Pancreas (tissue), 10 donors: ENCODE results near the gene DUSP22. TPM values are rescaled to one million over a fixed set of nuclear protein-coding genes. Genes with fewer than 3 reads are reported as not detected.

ENCODE experiments used
- ATAC-seq, 4 donors: fragments of 200-7000 bp; cut with Tn5 transposase; one replicate each; pipeline versions ENCODE4 v1.8.0 to v1.9.1; 2020; ENCODE audit warnings: mild to moderate bottlenecking in 4 of 4, moderate library complexity in 4 of 4
- DNase-seq, 6 donors: peaks; one replicate each; pipeline ENCODE4 v3.0.0-alpha.2; 2020
- FAIRE-seq: peaks from 2 replicates; lab custom pipeline; 2012; peaks lifted over from hg19 to GRCh38; lab: Jason Lieb, UNC
- H3K27ac ChIP-seq, 4 donors: fragments of 200-600 bp; sonication (generic); 1 replicate in 3 of 4; 2 replicates in 1 of 4; pipeline versions ENCODE4 v1.5.0 to v1.8.0; 2020
- H3K27me3 ChIP-seq, 4 donors: fragments of 200-600 bp; one replicate each; pipeline ENCODE4 v1.8.0; 2021
- H3K36me3 ChIP-seq, 3 donors: fragments of 200-600 bp; sonication (generic) in 1 of 3; one replicate each; pipeline versions ENCODE4 v1.5.0 to v1.8.0; 2020 to 2021
- H3K4me1 ChIP-seq, 3 donors: fragments of 200-600 bp; one replicate each; pipeline ENCODE4 v1.8.0; 2021
- H3K4me3 ChIP-seq, 4 donors: fragments of 200-600 bp; sonication (generic) in 2 of 4; one replicate each; pipeline versions ENCODE4 v1.5.0 to v1.8.0; 2020 to 2021
- H3K9me3 ChIP-seq, 4 donors: fragments of 200-600 bp; one replicate each; pipeline ENCODE4 v1.8.0; 2021
- WGBS, 2 donors: extraction: QIAGEN DNeasy Blood & Tissue Kit; methylation state at CpG; one replicate each; pipeline ENCODE4 v1.1.7; 2013; 5-methylcytosine and 5-hydroxymethylcytosine counted together
- intact Hi-C, 3 donors: fragments of 100-400 bp; cut with DNase I; formaldehyde crosslinking; loops; one replicate each; pipeline versions ENCODE4 v1.11.1 to v1.14.2; 2022
- polyA plus RNA-seq, 2 donors: library from polyadenylated mRNA; stranded (reverse); fragments of 200-250 nt; gene quantifications; one replicate each; pipeline ENCODE4 v1.2.3, GENCODE V29; 2013
- total RNA-seq, 6 donors: library from RNA; stranded (reverse); fragmentation: NEBNext Ultra II Directional in 4 of 6; extraction: Animal tissue kit (Norgen Biotek cat#: 25700) in 4 of 6; gene quantifications; one replicate each; pipeline versions ENCODE4 v1.2.1 to v1.2.4, GENCODE V29; 2021 to 2023
- TF ChIP-seq, protein P1 (sequence below), 4 donors: fragments of 200-600 bp; sonication (generic) in 3 of 4; IDR thresholded peaks; one replicate each; pipeline versions ENCODE4 v1.5.0 to v1.8.0; 2021; ENCODE audit warnings: antibody characterized with exemption in 4 of 4
- donor health status: healthy with polysubstance abuse.
- donor health status: DM: no; HTN: no; CAD: no; lungs with moderate emphysema.
- donor health status: DM: no; HTN: no; CAD: no.
- donor health status: control.
- donor health status: control.
- donor health status: Bipolar disorder and iron deficiency.
- donor health status: DM: yes; HTN: yes; CAD: no.
- donor health status: DM: no; HTN: no; CAD: no.
- donor health status: DM: no; HTN: no; CAD: no.
- donor health status: DM: yes; HTN: yes; CAD: no.

DUSP22 gene
- total and polyA plus RNA-seq, 8 donors, result 16.4 to 32.9 (median 24.6) TPM

GRCh38 chr6:264626-265025, 27.7 kb upstream of the DUSP22 start:
- Histone ChIP-seq H3K9me3 (no peaks in the 10 kb centered on the region), H3K27ac (no peak overlapping the region), H3K4me1 (no peaks in the 10 kb centered on the region), H3K36me3 (no peaks in the 10 kb centered on the region), H3K27me3 (no peaks in the 10 kb centered on the region), H3K4me3 (no peak overlapping the region)
- TF ChIP-seq, protein P1, sequence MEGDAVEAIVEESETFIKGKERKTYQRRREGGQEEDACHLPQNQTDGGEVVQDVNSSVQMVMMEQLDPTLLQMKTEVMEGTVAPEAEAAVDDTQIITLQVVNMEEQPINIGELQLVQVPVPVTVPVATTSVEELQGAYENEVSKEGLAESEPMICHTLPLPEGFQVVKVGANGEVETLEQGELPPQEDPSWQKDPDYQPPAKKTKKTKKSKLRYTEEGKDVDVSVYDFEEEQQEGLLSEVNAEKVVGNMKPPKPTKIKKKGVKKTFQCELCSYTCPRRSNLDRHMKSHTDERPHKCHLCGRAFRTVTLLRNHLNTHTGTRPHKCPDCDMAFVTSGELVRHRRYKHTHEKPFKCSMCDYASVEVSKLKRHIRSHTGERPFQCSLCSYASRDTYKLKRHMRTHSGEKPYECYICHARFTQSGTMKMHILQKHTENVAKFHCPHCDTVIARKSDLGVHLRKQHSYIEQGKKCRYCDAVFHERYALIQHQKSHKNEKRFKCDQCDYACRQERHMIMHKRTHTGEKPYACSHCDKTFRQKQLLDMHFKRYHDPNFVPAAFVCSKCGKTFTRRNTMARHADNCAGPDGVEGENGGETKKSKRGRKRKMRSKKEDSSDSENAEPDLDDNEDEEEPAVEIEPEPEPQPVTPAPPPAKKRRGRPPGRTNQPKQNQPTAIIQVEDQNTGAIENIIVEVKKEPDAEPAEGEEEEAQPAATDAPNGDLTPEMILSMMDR (IDR thresholded peaks at IDR 0.05), result no peak
- DNase-seq (no peak), FAIRE-seq (peak; percentile 17), ATAC-seq (no peak)
- intact Hi-C loops, result no loop called here
- 66 to 79% methylated on average over 2 of the region's 2 CpGs for WGBS, 2 donors

DNA sequence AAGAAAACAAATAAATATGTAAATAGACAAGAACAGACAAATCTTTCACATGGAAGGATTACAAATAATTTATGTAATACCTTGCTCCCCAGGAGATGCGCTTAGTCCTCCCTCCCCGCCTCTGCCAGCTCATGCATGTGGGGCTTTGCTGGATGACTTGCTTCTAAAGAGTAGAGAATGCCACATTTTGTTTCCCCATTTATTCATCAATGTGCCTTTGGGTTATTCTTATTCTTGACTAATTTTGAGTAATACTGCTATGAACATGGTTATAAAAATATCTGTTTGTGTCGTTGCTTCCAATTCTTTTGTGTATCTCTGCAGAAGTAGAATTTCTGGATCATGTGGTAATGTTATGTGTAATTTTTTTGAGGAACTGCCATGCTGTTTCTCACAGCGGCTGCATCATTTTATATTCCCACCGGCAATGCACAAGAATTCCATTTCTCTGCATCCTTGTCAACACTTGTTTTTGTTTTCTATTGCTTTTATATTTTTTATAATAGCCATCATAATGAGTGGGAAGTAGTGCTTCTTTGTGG, 23.8 kb upstream of the DUSP22 start:
- H3K4me1 ChIP-seq, result no peaks in the 10 kb centered on the region
- H3K27me3 ChIP-seq, result no peaks in the 10 kb centered on the region
- H3K36me3 ChIP-seq, result no peaks in the 10 kb centered on the region
- H3K4me3 ChIP-seq, result no peak overlapping the region
- no peak overlapping the region for H3K27ac ChIP-seq
- TF ChIP-seq, protein P1 (IDR thresholded peaks at IDR 0.05), result no peak
- H3K9me3 ChIP-seq, result no peaks in the 10 kb centered on the region
- 78 to 83% methylated on average over 5 of the region's 5 CpGs for WGBS, 2 donors
- no peak for FAIRE-seq
- DNase-seq, result no peak
- ATAC-seq, result no peak
- intact Hi-C loops, result no loop called here

DNA sequence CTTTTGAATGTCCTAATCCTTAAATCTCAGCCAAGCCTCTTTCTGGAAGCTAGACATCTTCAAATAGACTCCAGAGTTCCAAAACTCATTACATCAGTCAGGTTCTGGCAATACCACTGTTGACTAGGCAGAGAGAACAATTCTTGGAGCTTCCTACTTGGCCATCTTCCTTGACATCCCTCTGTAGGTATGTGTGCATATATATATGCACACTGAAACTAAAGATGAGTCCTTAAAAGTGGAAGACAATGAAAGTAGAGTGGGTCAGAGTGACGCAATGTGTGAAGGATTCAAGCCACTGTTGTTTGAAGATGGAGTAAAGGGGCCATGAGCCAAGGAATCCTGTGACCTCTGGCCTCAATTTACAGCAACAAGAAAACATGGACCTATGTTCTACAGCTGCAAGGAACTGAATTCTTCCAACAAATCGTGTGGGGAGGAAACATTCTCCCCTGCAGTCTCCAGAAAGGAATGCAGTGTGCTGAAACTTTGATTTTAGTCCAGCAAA, 18.7 kb upstream of the DUSP22 start:
- WGBS, 2 donors, result 28 to 36% methylated on average over 2 of the region's 2 CpGs
- H3K27ac ChIP-seq, result no peak overlapping the region

DNA sequence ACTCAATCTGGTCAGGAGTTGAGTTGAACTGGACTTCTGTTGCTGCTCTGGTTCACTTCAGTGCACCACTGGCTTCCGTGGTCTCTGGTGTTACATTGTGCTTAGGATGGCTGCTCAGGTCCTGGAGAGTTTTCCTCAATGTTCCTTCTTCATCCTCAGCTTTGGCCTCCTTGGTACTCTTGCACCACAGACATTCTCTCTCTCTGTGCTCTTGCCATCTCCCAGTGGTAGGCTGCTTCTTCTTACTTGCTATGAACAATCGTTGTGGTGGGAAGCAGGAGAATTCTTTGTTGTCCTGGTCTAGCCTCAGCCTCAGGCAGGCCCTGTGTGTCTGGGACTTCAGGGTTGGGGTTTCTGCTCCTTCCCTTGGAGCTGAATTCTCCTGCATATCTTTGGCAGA, 14.5 kb upstream of the DUSP22 start:
- intact Hi-C loops, result no loop called here
- TF ChIP-seq, protein P1 (IDR thresholded peaks at IDR 0.05), result no peak
- WGBS, 2 donors, result 64 to 70% methylated on average over 2 of the region's 2 CpGs
- ATAC-seq (no peak), FAIRE-seq (no peak), DNase-seq (no peak)
- Histone ChIP-seq H3K27me3 (no peaks in the 10 kb centered on the region), H3K4me1 (no peaks in the 10 kb centered on the region), H3K27ac (no peak overlapping the region), H3K9me3 (no peaks in the 10 kb centered on the region), H3K4me3 (no peak overlapping the region), H3K36me3 (no peaks in the 10 kb centered on the region)

More for the DNA sequence above, 18.7 kb upstream of the DUSP22 start:
- Histone ChIP-seq H3K4me3 (no peak overlapping the region), H3K27me3 (no peaks in the 10 kb centered on the region), H3K36me3 (no peaks in the 10 kb centered on the region), H3K4me1 (no peaks in the 10 kb centered on the region), H3K9me3 (no peaks in the 10 kb centered on the region)
- peak in 2 of 4 donors; percentile 22 to 72 for ATAC-seq
- no peak for FAIRE-seq
- DNase-seq, result no peak
- TF ChIP-seq, protein P1 (IDR thresholded peaks at IDR 0.05), result no peak
- intact Hi-C loops, result no loop called here

DNA sequence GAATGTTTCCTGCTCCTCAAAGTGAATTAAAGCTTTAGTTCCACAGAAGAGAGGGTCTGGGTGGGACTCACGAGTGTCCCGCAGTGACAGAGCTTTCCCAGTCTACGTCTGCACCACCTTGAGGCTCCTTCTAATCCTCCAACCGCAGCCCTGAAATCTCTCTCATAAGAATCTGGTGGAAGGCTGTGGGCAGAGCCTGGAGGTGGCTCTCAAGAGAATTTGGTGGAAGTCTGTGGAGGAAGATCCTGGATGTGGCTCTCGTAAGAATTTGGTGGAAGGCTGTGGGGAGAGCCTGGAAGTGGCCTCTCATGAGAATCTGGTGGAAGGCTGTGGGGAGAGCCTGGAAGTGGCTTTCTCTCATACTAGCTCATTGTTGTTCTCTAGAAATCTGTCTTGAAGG, 13.8 kb upstream of the DUSP22 start:
- FAIRE-seq, result no peak
- no peak for DNase-seq
- no peaks in the 10 kb centered on the region for H3K4me1 ChIP-seq
- no peak overlapping the region for H3K27ac ChIP-seq
- no peaks in the 10 kb centered on the region for H3K27me3 ChIP-seq
- ATAC-seq, result no peak
- H3K4me3 ChIP-seq, result no peak overlapping the region
- H3K36me3 ChIP-seq, result no peaks in the 10 kb centered on the region
- H3K9me3 ChIP-seq, result no peaks in the 10 kb centered on the region
- WGBS, 2 donors, result 71 to 72% methylated on average over 5 of the region's 5 CpGs
- intact Hi-C loops, result no loop called here
- TF ChIP-seq, protein P1 (IDR thresholded peaks at IDR 0.05), result no peak
